Smooth muscle cell (in vitro differentiated cells): Measurements from ENCODE around the gene PPP1R37. TPM values are rescaled to one million over a fixed set of nuclear protein-coding genes. Genes with fewer than 3 reads are reported as not detected.
A peak's percentile ranks its signal among the peaks of the same experiment; 100 is the strongest.

ENCODE experiments used
- DNase-seq: peaks from one replicate; lab custom pipeline; 2025; ENCODE audit not compliant: unreplicated experiment; lab: John Stamatoyannopoulos, UW
- H2AFZ ChIP-seq: fragments of 200-600 bp; sonication (generic); 2 replicates; pipeline ENCODE4 v1.6.0; 2016; ENCODE audit warnings: antibody characterized with exemption, low read depth, mild to moderate bottlenecking
- H3F3A ChIP-seq: fragments of 200-600 bp; sonication (generic); 2 replicates; pipeline ENCODE4 v1.6.0; 2017; ENCODE audit warnings: antibody characterized with exemption, low read depth
- H3K27ac ChIP-seq: fragments of 200-600 bp; sonication (generic); 2 replicates; pipeline ENCODE4 v1.5.1; 2016; ENCODE audit warnings: low read depth, mild to moderate bottlenecking
- H3K27me3 ChIP-seq: fragments of 200-600 bp; sonication (generic); 2 replicates; pipeline ENCODE4 v1.6.1; 2016; ENCODE audit warnings: low read depth, mild to moderate bottlenecking
- H3K36me3 ChIP-seq: fragments of 200-600 bp; sonication (generic); 2 replicates; pipeline ENCODE4 v1.5.1; 2016; ENCODE audit warnings: low read depth
- H3K4me1 ChIP-seq: fragments of 200-600 bp; sonication (generic); 2 replicates; pipeline ENCODE4 v1.5.1; 2016; ENCODE audit warnings: low read depth
- H3K4me2 ChIP-seq: fragments of 200-600 bp; sonication (generic); 2 replicates; pipeline ENCODE4 v1.6.0; 2016; ENCODE audit warnings: mild to moderate bottlenecking
- H3K4me3 ChIP-seq: fragments of 200-600 bp; sonication (generic); 2 replicates; pipeline ENCODE4 v1.5.1; 2016; ENCODE audit warnings: mild to moderate bottlenecking
- H3K79me2 ChIP-seq: fragments of 200-600 bp; sonication (generic); 2 replicates; pipeline ENCODE4 v1.6.0; 2016; ENCODE audit warnings: low read depth, mild to moderate bottlenecking
- H3K9ac ChIP-seq: fragments of 200-600 bp; sonication (generic); 2 replicates; pipeline ENCODE4 v1.6.0; 2016; ENCODE audit warnings: low read depth
- H3K9me3 ChIP-seq: fragments of 200-600 bp; sonication (generic); replicated peaks from 2 replicates; pipeline ENCODE4 v1.5.1; 2016; ENCODE audit warnings: low read depth
- H4K20me1 ChIP-seq: fragments of 200-600 bp; sonication (generic); 2 replicates; pipeline ENCODE4 v1.6.0; 2016; ENCODE audit warnings: low read depth
- WGBS: methylation state at CpG from one replicate; pipeline ENCODE4 v1.1.7; 2016; ENCODE audit warnings: low lambda C conversion rate; 5-methylcytosine and 5-hydroxymethylcytosine counted together
- polyA plus RNA-seq: library from polyadenylated mRNA; unstranded; fragments of >200 nt; fragmentation: Nextera tagmentation; extraction: Ambion mirVana; gene quantifications from 2 replicates; pipeline ENCODE4 v1.2.1, GENCODE V29; 2016
- total RNA-seq: library from RNA; depleted of rRNA; stranded (reverse); fragments of >200 nt; gene quantifications from 2 replicates; pipeline ENCODE4 v1.2.3, GENCODE V29; 2014
- TF ChIP-seq, protein P1 (sequence below): fragments of 200-600 bp; sonication (generic); IDR thresholded peaks from 2 replicates; pipeline ENCODE4 v1.5.1; 2017; ENCODE audit warnings: borderline replicate concordance, mild to moderate bottlenecking, antibody characterized with exemption; ENCODE audit not compliant: insufficient read depth, poor library complexity, severe bottlenecking

PPP1R37 gene
- total and polyA plus RNA-seq, 2 experiments from 2014 or later = 8.2 to 11.7 TPM

DNA sequence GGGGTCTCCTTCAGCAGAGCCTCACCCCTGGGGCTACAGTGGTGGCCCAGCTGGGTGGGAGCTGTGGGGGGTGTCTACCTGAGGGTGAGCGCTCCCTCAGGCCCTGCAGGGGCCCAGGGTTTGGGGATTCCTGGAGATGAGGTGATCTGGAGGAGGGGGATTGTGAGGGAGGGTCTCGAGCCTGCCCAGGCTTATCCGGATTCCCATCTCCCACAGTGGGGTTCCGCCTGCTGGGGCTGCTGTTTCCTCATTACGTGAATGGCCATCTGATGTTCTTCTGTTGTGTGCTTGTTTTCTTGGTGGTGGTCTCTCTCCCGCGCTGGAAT is 4.4 kb downstream of the PPP1R37 start:
- Histone ChIP-seq H3F3A (no peaks in the 10 kb centered on the region), H3K4me1 (peaks cover 33% of the 10 kb centered on the region), H3K27me3 (no peaks in the 10 kb centered on the region), H3K4me2 (no peak overlapping the region), H4K20me1 (peaks cover 87% of the 10 kb centered on the region), H3K27ac (peak overlapping the region; percentile 83), H3K79me2 (peaks cover 91% of the 10 kb centered on the region), H2AFZ (no peak overlapping the region), H3K36me3 (no peaks in the 10 kb centered on the region), H3K9ac (no peak overlapping the region), H3K4me3 (no peak overlapping the region), H3K9me3 (no peaks in the 10 kb centered on the region)
- TF ChIP-seq, protein P1, sequence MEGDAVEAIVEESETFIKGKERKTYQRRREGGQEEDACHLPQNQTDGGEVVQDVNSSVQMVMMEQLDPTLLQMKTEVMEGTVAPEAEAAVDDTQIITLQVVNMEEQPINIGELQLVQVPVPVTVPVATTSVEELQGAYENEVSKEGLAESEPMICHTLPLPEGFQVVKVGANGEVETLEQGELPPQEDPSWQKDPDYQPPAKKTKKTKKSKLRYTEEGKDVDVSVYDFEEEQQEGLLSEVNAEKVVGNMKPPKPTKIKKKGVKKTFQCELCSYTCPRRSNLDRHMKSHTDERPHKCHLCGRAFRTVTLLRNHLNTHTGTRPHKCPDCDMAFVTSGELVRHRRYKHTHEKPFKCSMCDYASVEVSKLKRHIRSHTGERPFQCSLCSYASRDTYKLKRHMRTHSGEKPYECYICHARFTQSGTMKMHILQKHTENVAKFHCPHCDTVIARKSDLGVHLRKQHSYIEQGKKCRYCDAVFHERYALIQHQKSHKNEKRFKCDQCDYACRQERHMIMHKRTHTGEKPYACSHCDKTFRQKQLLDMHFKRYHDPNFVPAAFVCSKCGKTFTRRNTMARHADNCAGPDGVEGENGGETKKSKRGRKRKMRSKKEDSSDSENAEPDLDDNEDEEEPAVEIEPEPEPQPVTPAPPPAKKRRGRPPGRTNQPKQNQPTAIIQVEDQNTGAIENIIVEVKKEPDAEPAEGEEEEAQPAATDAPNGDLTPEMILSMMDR = no peak
- no peak for DNase-seq
- 87% methylated on average over 7 of the region's 7 CpGs for WGBS

DNA sequence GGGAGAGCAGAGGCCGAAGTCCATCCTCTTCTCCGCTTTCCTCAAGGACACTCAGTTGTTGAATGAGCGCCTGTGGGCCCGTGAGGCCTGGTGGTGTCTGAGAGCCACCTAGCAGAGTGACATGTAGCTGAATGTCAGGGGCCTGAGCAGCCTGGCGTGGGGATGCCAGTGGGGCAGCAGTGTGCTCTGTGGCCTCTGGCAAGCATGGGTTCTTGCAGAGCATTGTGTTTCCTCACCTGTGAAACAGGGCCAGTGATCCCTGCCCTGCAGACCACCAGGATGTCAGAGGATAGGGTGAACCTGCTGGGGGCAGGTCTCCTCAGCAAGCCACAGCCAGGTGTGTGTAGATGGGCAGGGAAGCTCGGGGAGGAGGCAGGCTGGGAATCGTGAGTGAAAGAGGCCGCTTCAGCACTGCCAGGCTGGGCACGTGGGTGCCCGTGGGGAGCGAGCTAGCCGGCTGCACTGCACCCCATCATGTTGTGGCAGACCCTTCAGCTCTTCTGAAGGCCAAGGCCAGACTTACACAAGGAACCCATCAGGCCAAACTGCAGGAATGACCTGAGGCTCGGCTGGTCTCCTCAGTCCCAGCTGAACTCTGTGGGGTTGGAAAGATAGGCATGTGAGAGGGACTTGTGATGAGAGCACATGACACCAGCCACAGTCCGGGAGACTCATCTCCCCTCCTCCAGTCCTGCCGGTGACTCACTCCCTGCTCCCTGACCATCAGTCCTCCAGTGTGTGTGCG is 5.0 kb downstream of the PPP1R37 start:
- H3K9ac ChIP-seq = peak overlapping the region; percentile 65
- H3K4me2 ChIP-seq = peak overlapping the region; percentile 69
- H3K27ac ChIP-seq = peak overlapping the region; percentile 83
- 65% methylated on average over 16 of the region's 16 CpGs for WGBS
- DNase-seq = peak; percentile 44
- no peaks in the 10 kb centered on the region for H3K9me3 ChIP-seq
- no peak overlapping the region for H3K4me3 ChIP-seq
- H3F3A ChIP-seq = no peaks in the 10 kb centered on the region
- peaks cover 92% of the 10 kb centered on the region for H4K20me1 ChIP-seq
- peaks cover 93% of the 10 kb centered on the region for H3K79me2 ChIP-seq
- TF ChIP-seq, protein P1 = no peak
- H2AFZ ChIP-seq = no peak overlapping the region
- no peaks in the 10 kb centered on the region for H3K27me3 ChIP-seq
- peaks cover 35% of the 10 kb centered on the region for H3K4me1 ChIP-seq
- no peaks in the 10 kb centered on the region for H3K36me3 ChIP-seq

DNA sequence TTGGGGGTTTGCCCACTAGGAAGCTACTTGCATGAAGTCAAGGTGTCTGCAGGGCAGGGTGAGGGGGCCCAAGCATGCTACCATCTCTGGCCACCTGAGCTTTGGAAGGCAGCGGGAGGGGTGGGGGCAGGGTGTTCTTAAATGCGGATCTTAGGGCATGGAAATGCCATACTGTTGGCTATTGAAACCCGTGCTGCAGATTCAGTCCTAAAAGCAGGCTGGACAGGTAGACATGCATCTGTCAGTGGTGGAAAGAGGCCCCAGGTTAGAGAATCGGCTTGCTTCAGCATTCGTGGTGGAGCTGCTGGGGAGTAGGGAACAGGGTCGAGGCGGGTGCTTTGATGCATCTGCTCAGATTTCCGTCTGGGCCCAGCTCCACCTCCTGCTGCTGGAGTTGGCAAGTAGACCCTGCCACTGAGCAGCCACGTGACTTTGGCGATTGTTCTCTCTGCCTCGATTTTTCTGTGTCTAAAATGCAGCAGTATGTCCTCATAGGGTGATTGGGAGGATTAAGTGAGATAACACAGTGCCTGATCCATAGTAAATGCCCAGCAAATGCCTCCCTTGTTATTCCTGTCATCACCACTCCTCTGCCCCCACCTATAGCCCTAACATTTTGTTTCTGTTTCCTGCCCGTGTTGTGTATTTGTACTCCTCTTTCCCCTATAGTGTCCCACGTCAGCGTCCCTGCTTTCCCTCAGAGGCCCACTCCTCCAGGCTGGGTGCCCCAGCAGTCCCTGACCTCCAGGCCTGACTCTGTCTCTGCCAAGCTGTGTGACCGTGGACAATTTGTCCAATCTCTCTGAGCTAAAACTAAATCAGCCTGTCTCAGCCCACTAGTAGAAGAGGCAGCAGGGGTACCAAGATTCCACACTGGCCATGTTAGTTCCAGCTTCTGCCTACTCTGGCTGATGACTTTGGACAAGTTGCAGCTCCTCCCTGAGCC is 5.8 kb downstream of the PPP1R37 start:
- Histone ChIP-seq H3K4me1 (peaks cover 41% of the 10 kb centered on the region), H3K79me2 (peaks cover 93% of the 10 kb centered on the region), H3K27me3 (no peaks in the 10 kb centered on the region), H3K4me3 (no peak overlapping the region), H3K9ac (no peak overlapping the region), H3K4me2 (peak overlapping the region; percentile 69), H3K27ac (peak overlapping the region; percentile 83), H3K36me3 (no peaks in the 10 kb centered on the region), H3K9me3 (no peaks in the 10 kb centered on the region), H4K20me1 (peaks cover 98% of the 10 kb centered on the region), H3F3A (no peaks in the 10 kb centered on the region), H2AFZ (no peak overlapping the region)
- DNase-seq = no peak
- TF ChIP-seq, protein P1 = no peak
- 67% methylated on average over 15 of the region's 15 CpGs for WGBS
